Measurements from ENCODE around the gene GLIPR1L2. TPM values are rescaled to one million over a fixed set of nuclear protein-coding genes. Genes with fewer than 3 reads are reported as not detected.
"Not testable (repeated sequence)": the region's sequence is repeated elsewhere in the genome, so short reads cannot be mapped to it uniquely, and the experiment has no call there.

The GLIPR1L2 gene
- total RNA-seq, 4 donors from 2014 or later, result 0.15 to 0.29 (median 0.19) TPM; not detected in 1

DNA sequence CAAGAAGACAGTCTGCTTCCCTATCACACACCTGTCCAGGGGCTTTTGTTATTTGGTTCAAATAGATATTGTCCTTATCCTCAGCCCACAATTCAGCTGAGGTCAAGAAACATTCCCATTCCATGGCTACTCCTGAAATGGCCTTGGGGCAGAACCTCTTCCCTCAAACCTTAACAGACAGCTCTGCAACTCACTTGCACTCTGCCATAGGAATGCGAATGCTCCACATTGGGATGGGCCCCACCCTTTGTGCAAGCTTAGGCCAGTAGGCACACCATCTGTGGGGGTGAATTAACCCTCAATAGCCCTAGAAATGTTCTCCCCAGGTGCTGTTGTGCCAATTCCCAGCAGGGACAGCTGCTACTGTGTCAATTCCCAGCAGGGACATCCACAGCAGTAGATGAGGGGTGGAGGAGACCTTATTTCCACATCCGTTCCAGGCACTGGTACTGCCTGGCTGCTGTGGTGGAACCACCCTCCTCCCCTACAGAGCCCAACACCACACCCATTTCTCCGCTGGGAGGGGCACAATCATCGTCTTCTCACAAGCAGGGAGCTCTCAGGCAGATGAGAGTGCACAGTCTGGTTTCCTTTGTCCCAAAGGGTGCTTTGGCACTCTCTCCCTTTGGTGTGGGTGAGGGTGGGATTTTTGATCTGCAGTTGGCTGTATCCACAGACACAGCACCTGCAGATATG is 47.3 kb downstream of the GLIPR1L2 start:
- no peaks in the 10 kb centered on the region for H3K36me3 ChIP-seq
- H3K27me3 ChIP-seq, result peaks cover 0 to 14% (median 0%) of the 10 kb centered on the region in 4 donors
- intact Hi-C loops (cut with DNase I), result no loop called here
- TF ChIP-seq, protein P1, sequence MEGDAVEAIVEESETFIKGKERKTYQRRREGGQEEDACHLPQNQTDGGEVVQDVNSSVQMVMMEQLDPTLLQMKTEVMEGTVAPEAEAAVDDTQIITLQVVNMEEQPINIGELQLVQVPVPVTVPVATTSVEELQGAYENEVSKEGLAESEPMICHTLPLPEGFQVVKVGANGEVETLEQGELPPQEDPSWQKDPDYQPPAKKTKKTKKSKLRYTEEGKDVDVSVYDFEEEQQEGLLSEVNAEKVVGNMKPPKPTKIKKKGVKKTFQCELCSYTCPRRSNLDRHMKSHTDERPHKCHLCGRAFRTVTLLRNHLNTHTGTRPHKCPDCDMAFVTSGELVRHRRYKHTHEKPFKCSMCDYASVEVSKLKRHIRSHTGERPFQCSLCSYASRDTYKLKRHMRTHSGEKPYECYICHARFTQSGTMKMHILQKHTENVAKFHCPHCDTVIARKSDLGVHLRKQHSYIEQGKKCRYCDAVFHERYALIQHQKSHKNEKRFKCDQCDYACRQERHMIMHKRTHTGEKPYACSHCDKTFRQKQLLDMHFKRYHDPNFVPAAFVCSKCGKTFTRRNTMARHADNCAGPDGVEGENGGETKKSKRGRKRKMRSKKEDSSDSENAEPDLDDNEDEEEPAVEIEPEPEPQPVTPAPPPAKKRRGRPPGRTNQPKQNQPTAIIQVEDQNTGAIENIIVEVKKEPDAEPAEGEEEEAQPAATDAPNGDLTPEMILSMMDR (IDR thresholded peaks at IDR 0.05), result no peak
- no peak for TF ChIP-seq POLR2A (IDR thresholded peaks at IDR 0.05)
- H3K4me3 ChIP-seq, result no peak overlapping the region
- no peaks in the 10 kb centered on the region for H3K4me1 ChIP-seq
- DNase-seq, result no peak
- H3K9me3 ChIP-seq, result no peaks in the 10 kb centered on the region
- H3K27ac ChIP-seq, result no peak overlapping the region
- WGBS, 2 donors, result 57 to 70% methylated on average over 3 to 4 of the region's 4 CpGs

GRCh38 chr12:75439048-75439447 is 48.2 kb downstream of the GLIPR1L2 start:
- intact Hi-C loops (cut with DNase I), result no loop called here
- Histone ChIP-seq H3K9me3 (no peaks in the 10 kb centered on the region), H3K27ac (no peak overlapping the region), H3K4me1 (no peaks in the 10 kb centered on the region), H3K36me3 (no peaks in the 10 kb centered on the region), H3K4me3 (no peak overlapping the region), H3K27me3 (peaks cover 0 to 14% (median 0%) of the 10 kb centered on the region in 4 donors)
- TF ChIP-seq POLR2A (IDR thresholded peaks at IDR 0.05), result no peak
- TF ChIP-seq, protein P1 (IDR thresholded peaks at IDR 0.05), result no peak
- no peak for DNase-seq
- 58 to 64% methylated on average over 2 of the region's 2 CpGs for WGBS, 2 donors

- H3K9me3 ChIP-seq, result no peaks in the 10 kb centered on the region
- no peak overlapping the region for H3K4me3 ChIP-seq
- DNase-seq, result no peak
- H3K27me3 ChIP-seq, result peaks cover 0 to 14% (median 0%) of the 10 kb centered on the region in 4 donors
- H3K36me3 ChIP-seq, result no peaks in the 10 kb centered on the region
- intact Hi-C loops (cut with DNase I), result no loop called here
- H3K27ac ChIP-seq, result no peak overlapping the region
- no peaks in the 10 kb centered on the region for H3K4me1 ChIP-seq
- TF ChIP-seq POLR2A (IDR thresholded peaks at IDR 0.05), result no peak
- TF ChIP-seq, protein P1 (IDR thresholded peaks at IDR 0.05), result no peak
These were observed 49.0 kb downstream of the GLIPR1L2 start for GRCh38 chr12:75439930-75440329.

- intact Hi-C loops (cut with DNase I); DNase-seq; H3K4me3 ChIP-seq; H3K36me3 ChIP-seq; H3K4me1 ChIP-seq; H3K27ac ChIP-seq; H3K9me3 ChIP-seq: not testable (repeated sequence)
- WGBS, 2 donors, result 53 to 58% methylated on average over 2 to 3 of the region's 4 CpGs
- H3K27me3 ChIP-seq, result peaks cover 0 to 14% (median 0%) of the 10 kb centered on the region in 4 donors
These were observed 51.0 kb downstream of the GLIPR1L2 start for GRCh38 chr12:75441687-75442449.

- intact Hi-C loops (cut with DNase I); H3K4me3 ChIP-seq; H3K4me1 ChIP-seq; H3K27ac ChIP-seq; H3K9me3 ChIP-seq; H3K36me3 ChIP-seq; DNase-seq: not testable (repeated sequence)
- peaks cover 0 to 14% (median 0%) of the 10 kb centered on the region in 4 donors for H3K27me3 ChIP-seq
- WGBS, 2 donors, result 52 to 70% methylated on average over 3 of the region's 3 CpGs
These were observed 51.6 kb downstream of the GLIPR1L2 start for GRCh38 chr12:75442454-75442853.

- intact Hi-C loops (cut with DNase I), result no loop called here
- no peak overlapping the region for H3K4me3 ChIP-seq
- H3K36me3 ChIP-seq, result no peaks in the 10 kb centered on the region
- no peak for DNase-seq
- TF ChIP-seq, protein P1 (IDR thresholded peaks at IDR 0.05), result no peak
- TF ChIP-seq POLR2A (IDR thresholded peaks at IDR 0.05), result no peak
- no peaks in the 10 kb centered on the region for H3K9me3 ChIP-seq
- peaks cover 0 to 14% (median 0%) of the 10 kb centered on the region in 4 donors for H3K27me3 ChIP-seq
- 49 to 66% methylated on average over 3 of the region's 3 CpGs for WGBS, 2 donors
- no peaks in the 10 kb centered on the region for H3K4me1 ChIP-seq
- H3K27ac ChIP-seq, result no peak overlapping the region
These were observed 52.8 kb downstream of the GLIPR1L2 start for GRCh38 chr12:75443709-75444108.

Measured in esophagus squamous epithelium (tissue), 5 donors.